ENCODE results near the gene TSPAN14.

TSPAN14 gene

GRCh38 chr10:80421707-80422536, 32.2 kb upstream of the TSPAN14 start:
- DNase-seq (ENCODE audit: low spot score), result no peak

GRCh38 chr10:80425901-80426300, 28.2 kb upstream of the TSPAN14 start:
- DNase-seq (ENCODE audit: low spot score), result no peak

- no peak for DNase-seq (ENCODE audit: low spot score)
Observed at GRCh38 chr10:80427541-80427940, 26.6 kb upstream of the TSPAN14 start.

GRCh38 chr10:80429521-80429973, 24.6 kb upstream of the TSPAN14 start:
- no peak for DNase-seq (ENCODE audit: low spot score)

GRCh38 chr10:80433134-80433533, 21.0 kb upstream of the TSPAN14 start:
- DNase-seq (ENCODE audit: low spot score), result no peak

- no peak for DNase-seq (ENCODE audit: low spot score)
Observed at GRCh38 chr10:80436446-80437098, 17.5 kb upstream of the TSPAN14 start.

GRCh38 chr10:80437227-80437626, 16.9 kb upstream of the TSPAN14 start:
- DNase-seq (ENCODE audit: low spot score), result no peak

GRCh38 chr10:80441831-80442230, 12.3 kb upstream of the TSPAN14 start:
- DNase-seq (ENCODE audit: low spot score), result no peak

- DNase-seq (ENCODE audit: low spot score), result no peak
Observed at GRCh38 chr10:80442879-80443278, 11.2 kb upstream of the TSPAN14 start.

GRCh38 chr10:80443531-80443974, 10.6 kb upstream of the TSPAN14 start:
- DNase-seq (ENCODE audit: low spot score), result no peak

GRCh38 chr10:80444124-80444523, 10.0 kb upstream of the TSPAN14 start:
- DNase-seq (ENCODE audit: low spot score), result no peak

- DNase-seq (ENCODE audit: low spot score), result peak; percentile 90
Observed at GRCh38 chr10:80444646-80445319, 9.3 kb upstream of the TSPAN14 start.

GRCh38 chr10:80447436-80448190, 6.5 kb upstream of the TSPAN14 start:
- no peak for DNase-seq (ENCODE audit: low spot score)

GRCh38 chr10:80448209-80448942, 5.7 kb upstream of the TSPAN14 start:
- DNase-seq (ENCODE audit: low spot score), result no peak

GRCh38 chr10:80449520-80449919, 4.6 kb upstream of the TSPAN14 start:
- DNase-seq (ENCODE audit: low spot score), result no peak

GRCh38 chr10:80451132-80451531, 3.0 kb upstream of the TSPAN14 start:
- DNase-seq (ENCODE audit: low spot score), result no peak

- DNase-seq (ENCODE audit: low spot score), result no peak
Observed at GRCh38 chr10:80452069-80452468, 2.0 kb upstream of the TSPAN14 start.

- no peak for DNase-seq (ENCODE audit: low spot score)
Observed at GRCh38 chr10:80452640-80453039, 1.5 kb upstream of the TSPAN14 start.

- DNase-seq (ENCODE audit: low spot score), result no peak
Observed at GRCh38 chr10:80453056-80453841, 861 bp upstream of the TSPAN14 start.

Measured in Ammon's horn (tissue), 1 donor.